SK-N-MC (cell line): ENCODE data around the gene SLC2A10.

Source experiments
- EZH2 ChIP-seq: fragments of 200-600 bp; sonication (generic); IDR thresholded peaks from one replicate; pipeline ENCODE4 v1.6.1; 2017; ENCODE audit warnings: antibody characterized with exemption
- FOXP2 ChIP-seq: optimal IDR thresholded peaks from 2 replicates; pipeline ENCODE3; 2011; ENCODE audit warnings: mild to moderate bottlenecking, moderate library complexity; ENCODE audit not compliant: insufficient read depth; ENCODE audit errors: extremely low read length, control extremely low read depth
- POLR2AphosphoS5 ChIP-seq: IDR thresholded peaks from 2 replicates; pipeline ENCODE4 v1.6.1; 2012; ENCODE audit warnings: mild to moderate bottlenecking, low read depth, low read length, borderline replicate concordance

- TF ChIP-seq EZH2 (no peak), POLR2AphosphoS5 (no peak), FOXP2 (no peak)
These were observed 13.6 kb downstream of the SLC2A10 start for GRCh38 chr20:46723039-46723438.
